Prostate gland (tissue), 2 donors: ENCODE measurements around the gene FAM117B.

Source experiments
- POLR2A ChIP-seq: fragments of 450-650 bp; IDR thresholded peaks from one replicate; pipeline ENCODE4 v1.6.1; 2016; ENCODE audit warnings: antibody characterized with exemption, mild to moderate bottlenecking
- POLR2AphosphoS5 ChIP-seq: sonication (generic); formaldehyde crosslinking; IDR thresholded peaks from one replicate; pipeline ENCODE4 v1.6.1; 2017; ENCODE audit warnings: antibody characterized with exemption
- TF ChIP-seq, protein P1 (sequence below), 4 experiments: fragments of 200-600 bp in 2 of 4; fragments of 450-650 bp in 2 of 4; sonication (generic) in 2 of 4; IDR thresholded peaks; 1 replicate in 3 of 4; 2 replicates in 1 of 4; pipeline ENCODE4 v1.5.1; 2016 to 2019; ENCODE audit warnings: antibody characterized with exemption in 4 of 4, mild to moderate bottlenecking in 2 of 4, moderate library complexity in 2 of 4

DNA sequence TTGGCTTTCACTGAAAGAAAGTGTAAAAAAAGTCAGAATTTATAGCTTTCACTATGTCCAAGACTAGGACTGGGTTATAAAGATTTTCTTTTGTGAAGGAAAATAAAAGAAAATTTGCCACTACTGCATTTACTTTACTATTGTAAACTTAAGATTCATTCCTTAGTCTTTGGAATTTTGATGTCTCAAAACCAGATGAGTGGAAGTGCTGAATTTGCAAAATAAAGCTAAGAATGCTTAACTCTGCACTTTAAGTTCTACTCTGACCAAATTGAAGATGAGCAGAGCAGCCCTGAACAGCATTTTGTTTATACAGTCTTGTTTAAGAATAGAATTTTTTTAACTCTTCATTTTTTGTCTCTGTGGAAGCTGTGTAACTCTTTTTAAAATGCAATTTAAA lies 134.4 kb downstream of the FAM117B start:
- TF ChIP-seq POLR2AphosphoS5 = no peak
- TF ChIP-seq, protein P1, sequence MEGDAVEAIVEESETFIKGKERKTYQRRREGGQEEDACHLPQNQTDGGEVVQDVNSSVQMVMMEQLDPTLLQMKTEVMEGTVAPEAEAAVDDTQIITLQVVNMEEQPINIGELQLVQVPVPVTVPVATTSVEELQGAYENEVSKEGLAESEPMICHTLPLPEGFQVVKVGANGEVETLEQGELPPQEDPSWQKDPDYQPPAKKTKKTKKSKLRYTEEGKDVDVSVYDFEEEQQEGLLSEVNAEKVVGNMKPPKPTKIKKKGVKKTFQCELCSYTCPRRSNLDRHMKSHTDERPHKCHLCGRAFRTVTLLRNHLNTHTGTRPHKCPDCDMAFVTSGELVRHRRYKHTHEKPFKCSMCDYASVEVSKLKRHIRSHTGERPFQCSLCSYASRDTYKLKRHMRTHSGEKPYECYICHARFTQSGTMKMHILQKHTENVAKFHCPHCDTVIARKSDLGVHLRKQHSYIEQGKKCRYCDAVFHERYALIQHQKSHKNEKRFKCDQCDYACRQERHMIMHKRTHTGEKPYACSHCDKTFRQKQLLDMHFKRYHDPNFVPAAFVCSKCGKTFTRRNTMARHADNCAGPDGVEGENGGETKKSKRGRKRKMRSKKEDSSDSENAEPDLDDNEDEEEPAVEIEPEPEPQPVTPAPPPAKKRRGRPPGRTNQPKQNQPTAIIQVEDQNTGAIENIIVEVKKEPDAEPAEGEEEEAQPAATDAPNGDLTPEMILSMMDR (IDR thresholded peaks at IDR 0.05) = no peak
- no peak for TF ChIP-seq POLR2A
